Left renal pelvis (tissue), 4 donors: ENCODE results near the gene MRPL2. TPM values are rescaled to one million over a fixed set of nuclear protein-coding genes. Genes with fewer than 3 reads are reported as not detected.
A peak's percentile ranks its signal among the peaks of the same experiment; 100 is the strongest.
"Not testable (repeated sequence)": the region's sequence is repeated elsewhere in the genome, so short reads cannot be mapped to it uniquely, and the experiment has no call there.

Source experiments
- DNase-seq, 4 donors: peaks; one replicate each; pipeline ENCODE4 v3.0.0-alpha.2; 2013; ENCODE audit warnings: low read depth in 4 of 4, low spot score in 3 of 4
- polyA plus RNA-seq, 4 donors: library from polyadenylated mRNA; unstranded; fragments of 120-200 nt; gene quantifications; one replicate each; pipeline ENCODE4 v1.2.1, GENCODE V29; 2013; ENCODE audit not compliant: insufficient read length in 4 of 4

The MRPL2 gene
- polyA plus RNA-seq, 4 donors = 38.4 to 78.4 (median 55.1) TPM

- DNase-seq = peak; percentile 76 to 88 (median 84)
These were observed 5.6 kb downstream of the MRPL2 start, which contains the start of gene CUL7 for GRCh38 chr6:43053545-43054205. Gene CUL7 (minus strand): TSS chr6:43053851. CDS start chr6:43052788, 1,063 bp downstream.

GRCh38 chr6:43052842-43053544, 6.2 kb downstream of the MRPL2 start:
- peak in 1 of 4 donors; percentile 18 for DNase-seq

- DNase-seq = no peak
These were observed 6.9 kb downstream of the MRPL2 start for GRCh38 chr6:43052225-43052841.

- DNase-seq = no peak
These were observed 8.3 kb downstream of the MRPL2 start for GRCh38 chr6:43050981-43051380.

- no peak for DNase-seq
These were observed 11.2 kb downstream of the MRPL2 start for GRCh38 chr6:43047998-43048397.

GRCh38 chr6:43045371-43045930, 13.8 kb downstream of the MRPL2 start:
- no peak for DNase-seq

- DNase-seq = no peak
These were observed 15.9 kb downstream of the MRPL2 start for GRCh38 chr6:43043310-43043709.

GRCh38 chr6:43041475-43041874, 17.8 kb downstream of the MRPL2 start:
- DNase-seq = not testable (repeated sequence)

- DNase-seq = no peak
These were observed 18.5 kb downstream of the MRPL2 start for GRCh38 chr6:43040542-43041257.

- no peak for DNase-seq
These were observed 20.5 kb downstream of the MRPL2 start for GRCh38 chr6:43038727-43039126.

- no peak for DNase-seq
These were observed 21.5 kb downstream of the MRPL2 start for GRCh38 chr6:43037706-43038105.

- DNase-seq = no peak
These were observed 22.0 kb downstream of the MRPL2 start for GRCh38 chr6:43037197-43037596.

GRCh38 chr6:43036712-43037111, 22.5 kb downstream of the MRPL2 start:
- no peak for DNase-seq

- no peak for DNase-seq
These were observed 23.6 kb downstream of the MRPL2 start for GRCh38 chr6:43035495-43036194.

- no peak for DNase-seq
These were observed 25.1 kb downstream of the MRPL2 start for GRCh38 chr6:43034190-43034525.

- DNase-seq = no peak
These were observed 25.6 kb downstream of the MRPL2 start for GRCh38 chr6:43033496-43034189.

- no peak for DNase-seq
These were observed 26.9 kb downstream of the MRPL2 start for GRCh38 chr6:43032326-43032725.

GRCh38 chr6:43029120-43029519, 30.1 kb downstream of the MRPL2 start:
- DNase-seq = no peak

GRCh38 chr6:43026365-43026764, 32.9 kb downstream of the MRPL2 start:
- no peak for DNase-seq

- DNase-seq = no peak
These were observed 34.8 kb downstream of the MRPL2 start for GRCh38 chr6:43024436-43024835.
